ENCODE data around the gene SCGB3A2. TPM values are rescaled to one million over a fixed set of nuclear protein-coding genes. Genes with fewer than 3 reads are reported as not detected.

Gene SCGB3A2
- polyA plus RNA-seq, 1 of the 3 experiments (the other 2 are of a cell fraction) = not detected

- Histone ChIP-seq H3K36me3 (replicated peaks in 1 of 2; ENCODE audit: control insufficient read depth in 1 of 2, insufficient read depth in 2 of 2, low read length in 1 of 2) (no peaks in the 10 kb centered on the region), H3K4me1 (ENCODE audit: control insufficient read depth in 1 of 2, insufficient read depth in 2 of 2, low read depth in 1 of 2, low read length in 1 of 2) (no peaks in the 10 kb centered on the region), H3K9ac (no peak overlapping the region), H3K79me2 (ENCODE audit: insufficient read depth) (no peaks in the 10 kb centered on the region), H3F3A (replicated peaks; ENCODE audit: insufficient read depth) (no peaks in the 10 kb centered on the region), H2AFZ (ENCODE audit: low read depth) (no peak overlapping the region), H3K27ac (ENCODE audit: low read depth in 2 of 2, low read length in 1 of 2) (no peak overlapping the region), H4K20me1 (ENCODE audit: insufficient read depth) (no peaks in the 10 kb centered on the region), H3K9me2 (no peaks in the 10 kb centered on the region), H3K9me3 (no peaks in the 10 kb centered on the region), H3K27me3 (ENCODE audit: insufficient read depth) (no peaks in the 10 kb centered on the region), H3K4me3 (ENCODE audit: low read depth in 2 of 2, low read length in 1 of 2) (no peak overlapping the region), H3K4me2 (no peak overlapping the region)
- WGBS (ENCODE audit: low lambda C conversion rate) = 64% methylated on average over 3 of the region's 3 CpGs
- no peak for DNase-seq
- TF ChIP-seq FOXM1 (IDR thresholded peaks at IDR 0.05; ENCODE audit: low read depth) (no peak), EP300 (IDR thresholded peaks at IDR 0.05; ENCODE audit: borderline replicate concordance in 1 of 2, low read depth in 1 of 2, low read length in 1 of 2) (no peak), IRF3 (IDR thresholded peaks at IDR 0.05; ENCODE audit: low read depth, low read length) (no peak), CTCF (IDR thresholded peaks at IDR 0.05) (peak; percentile 18; the same call in 1 of the 2 replicates), RXRA (IDR thresholded peaks at IDR 0.05; ENCODE audit: borderline replicate concordance, low read depth) (no peak), RAD21 (IDR thresholded peaks at IDR 0.05; ENCODE audit: low read length) (no peak), MAX (IDR thresholded peaks at IDR 0.05; ENCODE audit: low read depth) (no peak), POLR2AphosphoS5 (IDR thresholded peaks at IDR 0.05; ENCODE audit: low read depth, low read length) (no peak)
- POLR2A ChIA-PET = no interaction called here
- CTCF ChIA-PET = interaction anchor here (0.6 to 1.2 kb wide), 2 partner anchors 22 to 56 kb away, joined by 3 read pairs; no protein-coding TSS in a partner anchor
Observed at GRCh38 chr5:147879784-147880183, 1.3 kb downstream of the SCGB3A2 start.

- Histone ChIP-seq H3K9me3 (no peaks in the 10 kb centered on the region), H3K27me3 (ENCODE audit: insufficient read depth) (no peaks in the 10 kb centered on the region), H3K9ac (no peak overlapping the region), H3K79me2 (ENCODE audit: insufficient read depth) (no peaks in the 10 kb centered on the region), H4K20me1 (ENCODE audit: insufficient read depth) (no peaks in the 10 kb centered on the region), H3K36me3 (replicated peaks in 1 of 2; ENCODE audit: control insufficient read depth in 1 of 2, insufficient read depth in 2 of 2, low read length in 1 of 2) (peaks cover 0 to 5% of the 10 kb centered on the region in 2 experiments), H3K4me1 (ENCODE audit: control insufficient read depth in 1 of 2, insufficient read depth in 2 of 2, low read depth in 1 of 2, low read length in 1 of 2) (no peaks in the 10 kb centered on the region), H2AFZ (ENCODE audit: low read depth) (no peak overlapping the region), H3K4me2 (no peak overlapping the region), H3F3A (replicated peaks; ENCODE audit: insufficient read depth) (no peaks in the 10 kb centered on the region), H3K9me2 (no peaks in the 10 kb centered on the region), H3K4me3 (ENCODE audit: low read depth in 2 of 2, low read length in 1 of 2) (no peak overlapping the region), H3K27ac (ENCODE audit: low read depth in 2 of 2, low read length in 1 of 2) (no peak overlapping the region)
- WGBS (ENCODE audit: low lambda C conversion rate) = 50% methylated on average over 2 of the region's 2 CpGs
- TF ChIP-seq IRF3 (IDR thresholded peaks at IDR 0.05; ENCODE audit: low read depth, low read length) (no peak), CTCF (IDR thresholded peaks at IDR 0.05) (no peak), JUND (IDR thresholded peaks at IDR 0.05) (no peak), MEF2A (IDR thresholded peaks at IDR 0.05; ENCODE audit: borderline replicate concordance, low read depth) (no peak), GABPA (IDR thresholded peaks at IDR 0.05; ENCODE audit: low read depth) (no peak), REST (IDR thresholded peaks at IDR 0.05; ENCODE audit: low read depth, low read length) (no peak), RXRA (IDR thresholded peaks at IDR 0.05; ENCODE audit: borderline replicate concordance, low read depth) (no peak), YY1 (IDR thresholded peaks at IDR 0.05; ENCODE audit: low read depth) (no peak), MAX (IDR thresholded peaks at IDR 0.05; ENCODE audit: low read depth) (no peak)
- ChIA-PET POLR2A (no interaction called here), CTCF (interaction anchor here (5.1 kb wide), 1 partner anchor 54 kb away, joined by 35 read pairs; no protein-coding TSS in a partner anchor)
- DNase-seq = no peak
Observed at GRCh38 chr5:147880487-147880886, 2.0 kb downstream of the SCGB3A2 start.

Measured in SK-N-SH (cell line).